Kidney (tissue), 14 donors: ENCODE measurements around the gene BMP8B. TPM values are rescaled to one million over a fixed set of nuclear protein-coding genes. Genes with fewer than 3 reads are reported as not detected.

Experiments used
- DNase-seq, 5 donors: peaks; one replicate each; pipeline ENCODE4 v3.0.0-alpha.2; 2013 to 2020
- FAIRE-seq: peaks from 2 replicates; lab custom pipeline; 2012; peaks lifted over from hg19 to GRCh38; lab: Jason Lieb, UNC
- H3K27ac ChIP-seq, 2 donors: one replicate each; pipeline ENCODE4 v1.7.0; 2013; ENCODE audit warnings: low read depth in 2 of 2, low read length in 2 of 2, inconsistent platforms in 1 of 2
- H3K27me3 ChIP-seq: one replicate; pipeline ENCODE4 v1.7.1; 2013; ENCODE audit warnings: low read length, inconsistent platforms; ENCODE audit not compliant: control insufficient read depth, insufficient read depth
- H3K36me3 ChIP-seq, 3 donors: one replicate each; pipeline versions ENCODE4 v1.7.0 to v1.7.1; 2013; ENCODE audit warnings: low read length in 3 of 3, control low read depth in 1 of 3, inconsistent platforms in 1 of 3; ENCODE audit not compliant: insufficient read depth in 3 of 3, control insufficient read depth in 2 of 3
- H3K4me1 ChIP-seq, 3 donors: one replicate each; pipeline versions ENCODE4 v1.7.0 to v1.7.1; 2013; ENCODE audit warnings: low read length in 3 of 3, inconsistent platforms in 1 of 3, low read depth in 1 of 3; ENCODE audit not compliant: control insufficient read depth in 2 of 3, insufficient read depth in 2 of 3
- H3K4me3 ChIP-seq, 3 donors: one replicate each; pipeline versions ENCODE4 v1.7.0 to v1.8.1; 2013; ENCODE audit warnings: low read length in 3 of 3, control low read depth in 1 of 3, inconsistent platforms in 1 of 3
- H3K9ac ChIP-seq, 3 donors: one replicate each; pipeline versions ENCODE4 v1.7.0 to v1.7.1; 2013; ENCODE audit warnings: low read length in 3 of 3, control low read depth in 1 of 3, inconsistent platforms in 1 of 3
- H3K9me3 ChIP-seq, 3 donors: one replicate each; pipeline versions ENCODE4 v1.7.0 to v1.7.1; 2013; ENCODE audit warnings: low read length in 3 of 3, control low read depth in 1 of 3, inconsistent platforms in 1 of 3; ENCODE audit not compliant: control insufficient read depth in 2 of 3, insufficient read depth in 1 of 3
- intact Hi-C: fragments of 100-400 bp; cut with DNase I; formaldehyde crosslinking; loops from one replicate; pipeline ENCODE4 v1.11.1; 2022
- polyA plus RNA-seq: library from polyadenylated mRNA; stranded (reverse); fragments of 350-450 nt; fragmentation: Illumina TruSeq; extraction: RNeasy Lipid Tissue Mini Kit (QIAGEN cat#74804); gene quantifications from one replicate; pipeline ENCODE4 v1.2.3, GENCODE V29; 2014; ENCODE audit warnings: low read depth, low replicate concordance; ENCODE audit not compliant: insufficient read depth
- total RNA-seq: library from RNA; stranded (reverse); fragmentation: NEBNext Ultra II Directional; extraction: Animal tissue kit (Norgen Biotek cat#: 25700); gene quantifications from one replicate; pipeline ENCODE4 v1.2.1, GENCODE V29; 2021
- TF ChIP-seq, protein P1 (sequence below): IDR thresholded peaks from 3 replicates; pipeline ENCODE4 v1.5.1; 2012; ENCODE audit warnings: mild to moderate bottlenecking, moderate library complexity, borderline replicate concordance; ENCODE audit not compliant: insufficient read depth; ENCODE audit errors: extremely low read depth
- donor health status: control.
- donor health status: control.
- donor health status: control.
- donor health status: control.
- donor health status: control.
- donor health status: DM: yes; HTN: yes; CAD: no.
- donor health status: Normal renal cell carcinoma (clear cell type).

Gene BMP8B
- total and polyA plus RNA-seq, 2 donors from 2014 or later = 0.34 to 4.9 TPM

DNA sequence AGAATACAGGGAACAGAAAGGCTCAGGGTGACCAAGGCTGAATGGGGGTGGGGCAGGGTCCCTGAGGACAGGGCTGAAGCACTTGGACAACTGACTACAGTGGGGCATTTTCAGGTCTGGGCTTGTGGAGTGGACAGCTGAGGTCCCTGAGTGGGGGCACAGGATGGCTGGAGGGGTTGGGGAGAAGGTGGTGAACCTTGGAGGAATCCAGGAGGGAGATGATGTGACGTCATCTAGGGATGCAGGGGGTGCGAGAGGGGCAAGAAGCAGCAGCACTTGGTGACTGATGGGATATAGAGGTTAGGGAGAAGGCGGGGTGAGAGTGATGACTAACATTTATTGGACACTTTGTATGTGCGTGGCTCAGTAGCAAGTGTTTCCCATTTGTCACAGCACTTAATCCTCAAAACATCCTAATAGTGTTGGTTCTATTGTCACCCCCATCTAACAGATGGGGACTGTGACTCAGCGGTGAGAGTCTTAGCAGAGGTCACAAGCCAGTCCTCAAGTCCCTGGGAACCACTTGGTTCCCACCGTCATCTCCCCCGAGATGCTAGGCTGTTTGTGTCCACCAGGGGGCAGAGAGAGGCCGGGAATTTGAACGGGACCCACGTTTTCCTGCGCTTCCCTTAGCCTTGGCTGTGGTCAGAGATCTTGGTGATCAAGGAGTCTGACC lies 27.9 kb upstream of the BMP8B start:
- no peak overlapping the region for H3K9ac ChIP-seq
- no peaks in the 10 kb centered on the region for H3K27me3 ChIP-seq
- H3K36me3 ChIP-seq = no peaks in the 10 kb centered on the region
- H3K9me3 ChIP-seq = no peaks in the 10 kb centered on the region
- intact Hi-C loops = loop anchor here (5.0 kb wide), 1 partner anchor 156 kb away; no protein-coding TSS in a partner anchor
- H3K4me1 ChIP-seq = no peaks in the 10 kb centered on the region
- TF ChIP-seq, protein P1, sequence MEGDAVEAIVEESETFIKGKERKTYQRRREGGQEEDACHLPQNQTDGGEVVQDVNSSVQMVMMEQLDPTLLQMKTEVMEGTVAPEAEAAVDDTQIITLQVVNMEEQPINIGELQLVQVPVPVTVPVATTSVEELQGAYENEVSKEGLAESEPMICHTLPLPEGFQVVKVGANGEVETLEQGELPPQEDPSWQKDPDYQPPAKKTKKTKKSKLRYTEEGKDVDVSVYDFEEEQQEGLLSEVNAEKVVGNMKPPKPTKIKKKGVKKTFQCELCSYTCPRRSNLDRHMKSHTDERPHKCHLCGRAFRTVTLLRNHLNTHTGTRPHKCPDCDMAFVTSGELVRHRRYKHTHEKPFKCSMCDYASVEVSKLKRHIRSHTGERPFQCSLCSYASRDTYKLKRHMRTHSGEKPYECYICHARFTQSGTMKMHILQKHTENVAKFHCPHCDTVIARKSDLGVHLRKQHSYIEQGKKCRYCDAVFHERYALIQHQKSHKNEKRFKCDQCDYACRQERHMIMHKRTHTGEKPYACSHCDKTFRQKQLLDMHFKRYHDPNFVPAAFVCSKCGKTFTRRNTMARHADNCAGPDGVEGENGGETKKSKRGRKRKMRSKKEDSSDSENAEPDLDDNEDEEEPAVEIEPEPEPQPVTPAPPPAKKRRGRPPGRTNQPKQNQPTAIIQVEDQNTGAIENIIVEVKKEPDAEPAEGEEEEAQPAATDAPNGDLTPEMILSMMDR = peak; percentile 96
- FAIRE-seq = no peak
- no peak overlapping the region for H3K27ac ChIP-seq
- DNase-seq = peak; percentile 72 to 87 (median 83)
- no peak overlapping the region for H3K4me3 ChIP-seq

DNA sequence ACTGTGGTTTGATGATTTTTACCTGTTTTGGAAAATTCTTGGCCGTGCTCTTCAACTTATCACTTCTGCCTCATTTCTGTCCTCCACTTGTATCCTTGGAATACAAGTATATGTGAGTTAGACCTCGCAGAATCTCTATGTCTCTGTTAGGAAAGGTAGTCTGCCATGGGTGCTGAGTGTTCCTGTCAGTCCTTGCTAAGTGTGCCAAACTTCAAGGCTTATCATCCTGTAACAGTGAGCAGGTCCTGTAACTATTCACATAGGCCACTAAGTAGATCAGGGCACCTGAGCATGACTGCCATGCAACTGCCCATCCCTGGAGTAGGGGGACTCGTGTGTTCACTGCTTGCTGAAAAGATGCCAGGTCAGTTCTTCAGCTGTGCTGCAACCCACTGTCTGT lies 24.2 kb upstream of the BMP8B start:
- TF ChIP-seq, protein P1 = no peak
- no peaks in the 10 kb centered on the region for H3K9me3 ChIP-seq
- no peak overlapping the region for H3K9ac ChIP-seq
- H3K27ac ChIP-seq = no peak overlapping the region
- no peak overlapping the region for H3K4me3 ChIP-seq
- no peaks in the 10 kb centered on the region for H3K36me3 ChIP-seq
- H3K27me3 ChIP-seq = no peaks in the 10 kb centered on the region
- no peaks in the 10 kb centered on the region for H3K4me1 ChIP-seq
- intact Hi-C loops = no loop called here
- DNase-seq (no peak), FAIRE-seq (no peak)

DNA sequence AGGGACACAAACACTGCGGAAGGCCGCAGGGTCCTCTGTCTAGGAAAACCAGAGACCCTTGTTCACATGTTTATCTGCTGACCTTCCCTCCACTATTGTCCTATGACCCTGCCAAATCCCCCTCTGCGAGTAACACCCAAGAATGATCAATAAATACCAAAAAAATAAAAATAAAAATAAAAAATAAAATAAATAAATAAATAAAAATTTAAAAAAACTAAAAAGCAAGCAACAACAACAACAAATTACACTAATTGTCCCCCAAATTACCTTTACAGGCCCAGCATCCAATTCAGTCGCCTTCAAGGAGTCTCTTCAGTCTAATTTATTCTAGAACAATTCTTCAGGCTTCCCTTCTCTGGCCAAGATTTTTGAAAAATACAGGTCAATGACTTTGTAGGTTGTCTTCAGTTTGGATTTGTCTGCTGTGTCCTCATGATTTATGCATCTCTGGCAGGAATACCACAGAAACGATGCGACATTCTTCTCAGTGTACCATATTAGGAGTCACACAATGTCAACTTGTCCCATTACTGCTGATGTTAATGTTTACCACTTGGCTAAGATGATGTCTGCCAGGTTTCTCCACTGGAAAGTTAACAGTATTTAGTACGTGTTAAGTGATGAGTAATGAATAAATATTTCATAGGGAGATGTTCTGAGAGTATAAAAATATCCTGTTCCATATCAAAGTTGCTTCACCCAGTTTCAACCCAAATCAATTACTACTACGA lies 20.3 kb upstream of the BMP8B start:
- DNase-seq (no peak), FAIRE-seq (no peak)
- H3K9me3 ChIP-seq = peaks cover 0 to 3% (median 0%) of the 10 kb centered on the region in 3 donors
- intact Hi-C loops = no loop called here
- H3K4me1 ChIP-seq = no peaks in the 10 kb centered on the region
- H3K27ac ChIP-seq = no peak overlapping the region
- TF ChIP-seq, protein P1 = no peak
- H3K36me3 ChIP-seq = no peaks in the 10 kb centered on the region
- no peaks in the 10 kb centered on the region for H3K27me3 ChIP-seq
- H3K9ac ChIP-seq = no peak overlapping the region
- no peak overlapping the region for H3K4me3 ChIP-seq
